ENCODE measurements around the gene SLC38A1. TPM values are rescaled to one million over a fixed set of nuclear protein-coding genes. Genes with fewer than 3 reads are reported as not detected.

The SLC38A1 gene
- total RNA-seq, 3 donors from 2014 or later: 7.8 to 219 (median 101) TPM

GRCh38 chr12:46266869-46267574 is 1.8 kb downstream of the SLC38A1 start:
- Histone ChIP-seq H3K4me1 (peaks cover 0 to 9% of the 10 kb centered on the region in 2 donors), H3K9me3 (no peaks in the 10 kb centered on the region), H3K36me3 (no peaks in the 10 kb centered on the region), H3K27me3 (no peaks in the 10 kb centered on the region), H3K27ac (peak overlapping the region; percentile 95 to 97), H3K4me3 (peak overlapping the region; percentile 54 to 77 (median 73))
- DNase-seq (ENCODE audit: low spot score in 2 of 2): peak; percentile 60 to 72
- intact Hi-C loops (cut with DNase I; ENCODE audit: low total_unique reads): loop anchor here (10.0 kb wide), 1 partner anchor 72 kb away; no protein-coding TSS in a partner anchor
- TF ChIP-seq POLR2A (IDR thresholded peaks at IDR 0.05): no peak
- no peak for TF ChIP-seq POLR2AphosphoS5 (IDR thresholded peaks at IDR 0.05)
- peak in 1 of 3 donors; percentile 10 for TF ChIP-seq CTCF (IDR thresholded peaks at IDR 0.05)

- TF ChIP-seq POLR2A (IDR thresholded peaks at IDR 0.05) (no peak), POLR2AphosphoS5 (IDR thresholded peaks at IDR 0.05) (no peak), CTCF (IDR thresholded peaks at IDR 0.05) (no peak)
- Histone ChIP-seq H3K27me3 (no peaks in the 10 kb centered on the region), H3K27ac (peak overlapping the region; percentile 95 to 97), H3K4me1 (peaks cover 0 to 9% of the 10 kb centered on the region in 2 donors), H3K36me3 (no peaks in the 10 kb centered on the region), H3K4me3 (peak overlapping the region; percentile 54 to 77 (median 73)), H3K9me3 (no peaks in the 10 kb centered on the region)
- no peak for DNase-seq (ENCODE audit: low spot score in 2 of 2)
- intact Hi-C loops (cut with DNase I; ENCODE audit: low total_unique reads): loop anchor here (10.0 kb wide), 1 partner anchor 72 kb away; no protein-coding TSS in a partner anchor
Measured at GRCh38 chr12:46266382-46266791, 2.5 kb downstream of the SLC38A1 start.

GRCh38 chr12:46265734-46266133 is 3.1 kb downstream of the SLC38A1 start:
- H3K27ac ChIP-seq: peak overlapping the region in 1 of 2 donors; percentile 95

GRCh38 chr12:46265102-46265501 is 3.7 kb downstream of the SLC38A1 start:
- TF ChIP-seq POLR2A (IDR thresholded peaks at IDR 0.05): no peak
- no peak for TF ChIP-seq CTCF (IDR thresholded peaks at IDR 0.05)
- no peak for TF ChIP-seq POLR2AphosphoS5 (IDR thresholded peaks at IDR 0.05)
- no peaks in the 10 kb centered on the region for H3K27me3 ChIP-seq
- no peak for DNase-seq (ENCODE audit: low spot score in 2 of 2)
- H3K36me3 ChIP-seq: no peaks in the 10 kb centered on the region
- intact Hi-C loops (cut with DNase I; ENCODE audit: low total_unique reads): loop anchor here (10.0 kb wide), 1 partner anchor 70 kb away; no protein-coding TSS in a partner anchor
- H3K9me3 ChIP-seq: no peaks in the 10 kb centered on the region
- peaks cover 0 to 15% of the 10 kb centered on the region in 2 donors for H3K4me1 ChIP-seq
- peak overlapping the region in 1 of 2 donors; percentile 95 for H3K27ac ChIP-seq
- H3K4me3 ChIP-seq: no peak overlapping the region

More at GRCh38 chr12:46265734-46266133, 3.1 kb downstream of the SLC38A1 start:
- Histone ChIP-seq H3K27me3 (no peaks in the 10 kb centered on the region), H3K36me3 (no peaks in the 10 kb centered on the region), H3K4me1 (peaks cover 0 to 9% of the 10 kb centered on the region in 2 donors), H3K4me3 (peak overlapping the region in 2 of 3 donors; percentile 73 to 77), H3K9me3 (no peaks in the 10 kb centered on the region)
- no peak for DNase-seq (ENCODE audit: low spot score in 2 of 2)
- intact Hi-C loops (cut with DNase I; ENCODE audit: low total_unique reads): loop anchor here (10.0 kb wide), 1 partner anchor 71 kb away; no protein-coding TSS in a partner anchor
- TF ChIP-seq POLR2A (IDR thresholded peaks at IDR 0.05) (no peak), POLR2AphosphoS5 (IDR thresholded peaks at IDR 0.05) (no peak), CTCF (IDR thresholded peaks at IDR 0.05) (no peak)

GRCh38 chr12:46264057-46264456 is 4.8 kb downstream of the SLC38A1 start:
- H3K4me1 ChIP-seq: peaks cover 0 to 15% of the 10 kb centered on the region in 2 donors

More at GRCh38 chr12:46264057-46264456, 4.8 kb downstream of the SLC38A1 start:
- Histone ChIP-seq H3K9me3 (no peaks in the 10 kb centered on the region), H3K27ac (peak overlapping the region in 1 of 2 donors; percentile 38), H3K27me3 (no peaks in the 10 kb centered on the region), H3K36me3 (no peaks in the 10 kb centered on the region), H3K4me3 (no peak overlapping the region)
- DNase-seq (ENCODE audit: low spot score in 2 of 2): no peak
- intact Hi-C loops (cut with DNase I; ENCODE audit: low total_unique reads): loop anchor here (10.0 kb wide), 1 partner anchor 69 kb away; no protein-coding TSS in a partner anchor
- TF ChIP-seq CTCF (IDR thresholded peaks at IDR 0.05) (no peak), POLR2A (IDR thresholded peaks at IDR 0.05) (no peak), POLR2AphosphoS5 (IDR thresholded peaks at IDR 0.05) (no peak)
